Kidney epithelial cell (primary cell): ENCODE measurements around the gene DDX41. TPM values are rescaled to one million over a fixed set of nuclear protein-coding genes. Genes with fewer than 3 reads are reported as not detected.

Source experiments
- DNase-seq: peaks from one replicate; pipeline ENCODE4 v3.0.0-alpha.2; 2010; ENCODE audit warnings: low read depth
- H3K27me3 ChIP-seq: 2 replicates; pipeline ENCODE4 v1.6.0; 2011; ENCODE audit warnings: low read length; ENCODE audit not compliant: control insufficient read depth, insufficient read depth
- H3K36me3 ChIP-seq: 2 replicates; pipeline ENCODE4 v1.5.1; 2011; ENCODE audit warnings: low read length; ENCODE audit not compliant: control insufficient read depth, insufficient read depth
- H3K4me3 ChIP-seq: 2 replicates; pipeline ENCODE4 v1.5.1; 2011; ENCODE audit warnings: low read depth, mild to moderate bottlenecking, control low read depth, low read length
- CTCF ChIP-seq: IDR thresholded peaks from 2 replicates; pipeline ENCODE4 v1.5.1; 2011; ENCODE audit warnings: mild to moderate bottlenecking, moderate library complexity, low read length, control low read depth, inconsistent platforms; ENCODE audit not compliant: insufficient read depth, poor library complexity, severe bottlenecking
- total RNA-seq: library from RNA; depleted of rRNA; stranded (reverse); fragments of >200 nt; gene quantifications from 2 replicates; pipeline ENCODE4 v1.2.3, GENCODE V29; 2015

DDX41 gene
- total RNA-seq, 1 donor from 2014 or later, result 151 TPM

GRCh38 chr5:177510567-177511053, 6.2 kb downstream of the DDX41 start:
- no peak for TF ChIP-seq CTCF

DNA sequence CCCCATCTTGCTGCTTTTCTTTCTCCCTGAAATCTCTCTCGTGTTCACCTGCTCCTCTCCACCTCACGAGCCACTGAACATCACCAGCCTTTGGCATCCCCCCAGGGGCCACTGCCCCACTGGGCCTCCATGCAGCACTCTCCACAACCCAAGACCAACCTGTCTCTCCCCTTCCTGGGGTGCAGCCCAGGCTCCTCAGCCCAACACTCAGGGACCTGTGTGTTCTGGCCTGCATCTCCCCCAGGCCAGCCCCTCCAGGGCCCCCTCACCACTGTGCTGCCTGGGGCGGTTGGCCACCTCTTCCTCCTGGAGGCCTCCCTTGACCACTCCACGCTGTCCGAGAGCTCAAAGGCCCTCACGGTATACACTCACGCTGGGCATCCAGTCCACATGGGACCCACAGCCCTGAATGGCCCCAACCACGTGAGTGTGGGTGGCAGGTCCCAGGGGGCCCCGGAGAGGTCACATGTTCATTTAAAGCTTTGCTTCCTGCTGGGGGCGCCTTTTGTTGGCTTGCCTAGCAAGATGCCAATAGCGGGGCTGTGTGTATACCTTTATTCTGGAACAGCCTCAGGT, 6.7 kb downstream of the DDX41 start:
- Histone ChIP-seq H3K27me3 (no peaks in the 10 kb centered on the region), H3K36me3 (peaks cover 3% of the 10 kb centered on the region), H3K4me3 (no peak overlapping the region)
- DNase-seq, result no peak
- TF ChIP-seq CTCF, result no peak

More at GRCh38 chr5:177510567-177511053, 6.2 kb downstream of the DDX41 start:
- Histone ChIP-seq H3K27me3 (no peaks in the 10 kb centered on the region), H3K36me3 (peaks cover 3% of the 10 kb centered on the region), H3K4me3 (no peak overlapping the region)
- DNase-seq, result no peak

GRCh38 chr5:177509381-177509951, 7.3 kb downstream of the DDX41 start, which contains the start of gene DOK3:
Gene DOK3 (minus strand): TSS chr5:177509826. CDS start chr5:177509540, 286 bp downstream.
- no peak for DNase-seq
- Histone ChIP-seq H3K27me3 (no peaks in the 10 kb centered on the region), H3K36me3 (peaks cover 3% of the 10 kb centered on the region), H3K4me3 (no peak within 1 kb of the TSS)
- no peak for TF ChIP-seq CTCF

DNA sequence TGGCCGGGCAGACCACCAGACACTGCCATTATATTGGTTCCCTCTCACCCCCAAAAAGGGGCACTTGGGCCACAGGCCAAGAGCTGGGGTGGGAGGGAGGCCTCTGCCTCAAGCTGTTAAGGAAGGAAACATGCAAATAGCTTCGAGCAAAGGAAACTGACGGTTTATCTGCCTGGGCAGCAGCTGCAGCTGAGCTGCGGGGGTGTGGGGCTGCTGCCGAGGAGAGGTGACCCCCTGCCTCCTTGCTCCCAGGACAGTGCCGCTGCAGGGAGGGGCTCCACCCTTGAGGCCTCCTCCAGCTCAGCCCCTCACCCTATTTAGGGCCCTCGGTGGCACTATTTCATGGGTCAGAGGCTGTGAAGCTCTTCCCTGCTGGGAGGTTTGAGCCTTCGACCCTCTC, 7.9 kb downstream of the DDX41 start:
- peaks cover 3% of the 10 kb centered on the region for H3K36me3 ChIP-seq
- no peak for TF ChIP-seq CTCF
- H3K27me3 ChIP-seq, result no peaks in the 10 kb centered on the region
- no peak for DNase-seq
- H3K4me3 ChIP-seq, result no peak overlapping the region

- no peak for DNase-seq
- TF ChIP-seq CTCF, result no peak
Measured at GRCh38 chr5:177508221-177508611, 8.5 kb downstream of the DDX41 start.

More at GRCh38 chr5:177508221-177508611, 8.5 kb downstream of the DDX41 start:
- no peak overlapping the region for H3K4me3 ChIP-seq
- peaks cover 3% of the 10 kb centered on the region for H3K36me3 ChIP-seq
- H3K27me3 ChIP-seq, result no peaks in the 10 kb centered on the region
